ENCODE results near the gene GZMM. TPM values are rescaled to one million over a fixed set of nuclear protein-coding genes. Genes with fewer than 3 reads are reported as not detected.

The GZMM gene
- polyA plus RNA-seq, 1 of the 3 experiments (the other 2 are of a cell fraction) = not detected

DNA sequence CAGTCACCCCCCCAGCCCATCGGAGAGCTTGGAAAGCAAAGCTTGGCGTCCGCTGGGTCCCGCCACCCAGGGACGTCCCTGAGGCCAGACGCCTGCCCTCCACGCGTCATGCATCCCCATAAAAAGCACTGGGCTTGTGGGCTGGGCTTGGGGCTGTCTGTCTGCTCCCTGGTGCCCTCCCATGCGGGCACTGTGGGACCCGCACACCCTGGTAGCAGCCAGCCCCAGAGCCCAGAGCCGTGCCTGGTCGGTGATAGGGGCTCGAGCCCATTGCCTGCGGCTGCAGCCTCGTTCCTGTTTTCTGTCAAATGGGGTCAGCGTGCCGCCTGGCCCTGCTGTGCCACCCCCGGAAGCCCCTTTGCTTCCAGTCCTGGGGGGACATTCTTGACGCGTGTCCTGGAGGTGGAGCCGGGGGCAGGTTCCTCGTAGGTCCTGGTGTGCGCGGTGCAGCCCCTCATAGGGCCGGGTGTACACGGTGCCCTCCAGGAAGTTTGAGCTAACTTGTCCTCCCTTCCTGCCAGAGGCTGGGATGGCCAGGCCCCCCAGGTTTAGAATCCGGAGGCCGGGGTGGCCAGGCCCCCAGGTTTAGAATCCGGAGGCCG is 4.3 kb upstream of the GZMM start:
- H3K4me2 ChIP-seq = no peak overlapping the region
- H3K9me3 ChIP-seq = no peaks in the 10 kb centered on the region
- H3K36me3 ChIP-seq (replicated peaks in 1 of 2; ENCODE audit: control insufficient read depth in 1 of 2, insufficient read depth in 2 of 2, low read length in 1 of 2) = peaks cover 0 to 48% of the 10 kb centered on the region in 2 experiments
- no peak overlapping the region for H3K9ac ChIP-seq
- WGBS (ENCODE audit: low lambda C conversion rate) = 96% methylated on average over 26 of the region's 30 CpGs
- TF ChIP-seq SMC3 (IDR thresholded peaks at IDR 0.05; ENCODE audit: low read depth, low read length) = no peak
- no peak for TF ChIP-seq RAD21 (IDR thresholded peaks at IDR 0.05; ENCODE audit: low read length)
- TF ChIP-seq, protein P1, sequence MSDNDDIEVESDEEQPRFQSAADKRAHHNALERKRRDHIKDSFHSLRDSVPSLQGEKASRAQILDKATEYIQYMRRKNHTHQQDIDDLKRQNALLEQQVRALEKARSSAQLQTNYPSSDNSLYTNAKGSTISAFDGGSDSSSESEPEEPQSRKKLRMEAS (IDR thresholded peaks at IDR 0.05; ENCODE audit: low read depth) = no peak
- TF ChIP-seq, protein P2, sequence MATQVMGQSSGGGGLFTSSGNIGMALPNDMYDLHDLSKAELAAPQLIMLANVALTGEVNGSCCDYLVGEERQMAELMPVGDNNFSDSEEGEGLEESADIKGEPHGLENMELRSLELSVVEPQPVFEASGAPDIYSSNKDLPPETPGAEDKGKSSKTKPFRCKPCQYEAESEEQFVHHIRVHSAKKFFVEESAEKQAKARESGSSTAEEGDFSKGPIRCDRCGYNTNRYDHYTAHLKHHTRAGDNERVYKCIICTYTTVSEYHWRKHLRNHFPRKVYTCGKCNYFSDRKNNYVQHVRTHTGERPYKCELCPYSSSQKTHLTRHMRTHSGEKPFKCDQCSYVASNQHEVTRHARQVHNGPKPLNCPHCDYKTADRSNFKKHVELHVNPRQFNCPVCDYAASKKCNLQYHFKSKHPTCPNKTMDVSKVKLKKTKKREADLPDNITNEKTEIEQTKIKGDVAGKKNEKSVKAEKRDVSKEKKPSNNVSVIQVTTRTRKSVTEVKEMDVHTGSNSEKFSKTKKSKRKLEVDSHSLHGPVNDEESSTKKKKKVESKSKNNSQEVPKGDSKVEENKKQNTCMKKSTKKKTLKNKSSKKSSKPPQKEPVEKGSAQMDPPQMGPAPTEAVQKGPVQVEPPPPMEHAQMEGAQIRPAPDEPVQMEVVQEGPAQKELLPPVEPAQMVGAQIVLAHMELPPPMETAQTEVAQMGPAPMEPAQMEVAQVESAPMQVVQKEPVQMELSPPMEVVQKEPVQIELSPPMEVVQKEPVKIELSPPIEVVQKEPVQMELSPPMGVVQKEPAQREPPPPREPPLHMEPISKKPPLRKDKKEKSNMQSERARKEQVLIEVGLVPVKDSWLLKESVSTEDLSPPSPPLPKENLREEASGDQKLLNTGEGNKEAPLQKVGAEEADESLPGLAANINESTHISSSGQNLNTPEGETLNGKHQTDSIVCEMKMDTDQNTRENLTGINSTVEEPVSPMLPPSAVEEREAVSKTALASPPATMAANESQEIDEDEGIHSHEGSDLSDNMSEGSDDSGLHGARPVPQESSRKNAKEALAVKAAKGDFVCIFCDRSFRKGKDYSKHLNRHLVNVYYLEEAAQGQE (IDR thresholded peaks at IDR 0.05; ENCODE audit: low read depth, low read length) = no peak
- TF ChIP-seq RFX5 (IDR thresholded peaks at IDR 0.05; ENCODE audit: low read length) = no peak
- no peak for TF ChIP-seq MXI1 (IDR thresholded peaks at IDR 0.05; ENCODE audit: low read depth, low read length)
- TF ChIP-seq, protein P3, sequence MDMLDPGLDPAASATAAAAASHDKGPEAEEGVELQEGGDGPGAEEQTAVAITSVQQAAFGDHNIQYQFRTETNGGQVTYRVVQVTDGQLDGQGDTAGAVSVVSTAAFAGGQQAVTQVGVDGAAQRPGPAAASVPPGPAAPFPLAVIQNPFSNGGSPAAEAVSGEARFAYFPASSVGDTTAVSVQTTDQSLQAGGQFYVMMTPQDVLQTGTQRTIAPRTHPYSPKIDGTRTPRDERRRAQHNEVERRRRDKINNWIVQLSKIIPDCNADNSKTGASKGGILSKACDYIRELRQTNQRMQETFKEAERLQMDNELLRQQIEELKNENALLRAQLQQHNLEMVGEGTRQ (IDR thresholded peaks at IDR 0.05; ENCODE audit: borderline replicate concordance, low read depth, low read length) = no peak
- no peak for TF ChIP-seq POLR2AphosphoS5 (IDR thresholded peaks at IDR 0.05; ENCODE audit: low read depth, low read length)
- ChIA-PET POLR2A (no interaction called here), CTCF (interaction anchor here (1.5 kb wide), 1 partner anchor 29 kb away, joined by 3 read pairs; no protein-coding TSS in a partner anchor)
- H2AFZ ChIP-seq (ENCODE audit: low read depth) = no peak overlapping the region
- peaks cover 0 to 5% of the 10 kb centered on the region in 2 experiments; a peak in 1 of 4 replicates for H3K4me1 ChIP-seq (ENCODE audit: control insufficient read depth in 1 of 2, insufficient read depth in 2 of 2, low read depth in 1 of 2, low read length in 1 of 2)
- H3K9me2 ChIP-seq = no peaks in the 10 kb centered on the region
- DNase-seq = no peak
- no peak overlapping the region for H3K27ac ChIP-seq (ENCODE audit: low read depth in 2 of 2, low read length in 1 of 2)
- no peak overlapping the region for H3K4me3 ChIP-seq (ENCODE audit: low read depth in 2 of 2, low read length in 1 of 2)
- peaks cover 24% of the 10 kb centered on the region for H3K79me2 ChIP-seq (ENCODE audit: insufficient read depth)
- H3K27me3 ChIP-seq (ENCODE audit: insufficient read depth) = no peaks in the 10 kb centered on the region
- peaks cover 17% of the 10 kb centered on the region for H4K20me1 ChIP-seq (ENCODE audit: insufficient read depth)
- no peaks in the 10 kb centered on the region for H3F3A ChIP-seq (replicated peaks; ENCODE audit: insufficient read depth)

DNA sequence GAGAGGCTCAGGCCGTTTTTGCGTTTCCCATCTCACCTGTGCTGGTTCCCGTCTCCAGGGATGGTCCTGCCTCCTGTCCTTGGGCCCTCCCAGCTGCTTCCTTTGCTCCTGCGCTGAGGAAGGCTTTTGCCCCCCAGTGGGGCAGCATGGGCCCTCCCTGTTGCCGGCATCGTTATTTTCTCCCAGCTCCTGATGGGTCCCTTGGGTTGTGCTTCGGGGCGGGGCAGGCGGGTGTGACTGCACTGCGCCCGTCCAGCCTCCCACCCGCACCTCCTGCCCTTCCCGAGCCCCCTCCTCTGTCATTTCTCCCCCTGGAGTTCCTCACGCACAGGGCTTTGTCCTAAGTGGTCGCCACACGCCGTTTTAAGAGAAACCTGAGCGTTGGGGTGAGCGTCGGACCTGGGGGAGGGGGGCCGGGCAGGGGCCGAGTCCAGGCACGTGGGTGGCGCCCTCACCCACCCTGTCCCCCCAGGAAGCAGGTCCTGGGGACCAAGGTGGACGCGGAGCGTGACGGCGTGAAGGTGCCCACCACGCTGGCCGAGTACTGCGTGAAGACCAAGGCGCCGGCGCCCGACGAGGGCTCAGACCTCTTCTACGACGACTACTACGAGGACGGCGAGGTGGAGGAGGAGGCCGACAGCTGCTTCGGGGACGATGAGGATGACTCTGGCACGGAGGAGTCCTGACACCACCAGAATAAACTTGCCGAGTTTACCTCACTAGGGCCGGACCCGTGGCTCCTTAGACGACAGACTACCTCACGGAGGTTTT is 2.8 kb upstream of the GZMM start:
- H3K4me1 ChIP-seq (ENCODE audit: control insufficient read depth in 1 of 2, insufficient read depth in 2 of 2, low read depth in 1 of 2, low read length in 1 of 2) = no peaks in the 10 kb centered on the region; a peak in 1 of 4 replicates
- no peak overlapping the region for H2AFZ ChIP-seq (ENCODE audit: low read depth)
- 0 out of 2 replicates have a peak, but pooled peaks cover 3% of the 10 kb centered on the region for H4K20me1 ChIP-seq (ENCODE audit: insufficient read depth)
- no peak overlapping the region for H3K4me3 ChIP-seq (ENCODE audit: low read depth in 2 of 2, low read length in 1 of 2)
- ChIA-PET POLR2A (no interaction called here), CTCF (interaction anchor here (1.9 kb wide), 1 partner anchor 28 kb away, joined by 4 read pairs; no protein-coding TSS in a partner anchor)
- H3K4me2 ChIP-seq = no peak overlapping the region
- no peaks in the 10 kb centered on the region for H3F3A ChIP-seq (replicated peaks; ENCODE audit: insufficient read depth)
- H3K9ac ChIP-seq = no peak overlapping the region
- H3K9me2 ChIP-seq = no peaks in the 10 kb centered on the region
- DNase-seq = no peak
- no peaks in the 10 kb centered on the region for H3K9me3 ChIP-seq
- H3K27ac ChIP-seq (ENCODE audit: low read depth in 2 of 2, low read length in 1 of 2) = no peak overlapping the region
- H3K27me3 ChIP-seq (ENCODE audit: insufficient read depth) = no peaks in the 10 kb centered on the region
- 94% methylated on average over 51 of the region's 51 CpGs for WGBS (ENCODE audit: low lambda C conversion rate)
- H3K36me3 ChIP-seq (replicated peaks in 1 of 2; ENCODE audit: control insufficient read depth in 1 of 2, insufficient read depth in 2 of 2, low read length in 1 of 2) = peaks cover 0 to 40% of the 10 kb centered on the region in 2 experiments
- no peak for TF ChIP-seq TAF1 (IDR thresholded peaks at IDR 0.05; ENCODE audit: borderline replicate concordance, low read depth, low read length)
- TF ChIP-seq, protein P3 (IDR thresholded peaks at IDR 0.05; ENCODE audit: borderline replicate concordance, low read depth, low read length) = no peak
- TF ChIP-seq, protein P4, sequence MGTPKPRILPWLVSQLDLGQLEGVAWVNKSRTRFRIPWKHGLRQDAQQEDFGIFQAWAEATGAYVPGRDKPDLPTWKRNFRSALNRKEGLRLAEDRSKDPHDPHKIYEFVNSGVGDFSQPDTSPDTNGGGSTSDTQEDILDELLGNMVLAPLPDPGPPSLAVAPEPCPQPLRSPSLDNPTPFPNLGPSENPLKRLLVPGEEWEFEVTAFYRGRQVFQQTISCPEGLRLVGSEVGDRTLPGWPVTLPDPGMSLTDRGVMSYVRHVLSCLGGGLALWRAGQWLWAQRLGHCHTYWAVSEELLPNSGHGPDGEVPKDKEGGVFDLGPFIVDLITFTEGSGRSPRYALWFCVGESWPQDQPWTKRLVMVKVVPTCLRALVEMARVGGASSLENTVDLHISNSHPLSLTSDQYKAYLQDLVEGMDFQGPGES (IDR thresholded peaks at IDR 0.05; ENCODE audit: low read depth, low read length) = no peak
- TF ChIP-seq JUND (IDR thresholded peaks at IDR 0.05) = no peak
- no peak for TF ChIP-seq ELF1 (IDR thresholded peaks at IDR 0.05)
- no peak for TF ChIP-seq EZH2phosphoT487 (IDR thresholded peaks at IDR 0.05; ENCODE audit: borderline replicate concordance, low read depth)
- TF ChIP-seq CHD2 (IDR thresholded peaks at IDR 0.05; ENCODE audit: low read length, partially characterized antibody) = no peak
- TF ChIP-seq RFX5 (IDR thresholded peaks at IDR 0.05; ENCODE audit: low read length) = no peak
- no peak for TF ChIP-seq MEF2A (IDR thresholded peaks at IDR 0.05; ENCODE audit: borderline replicate concordance, low read depth)
- TF ChIP-seq FOXJ3 (CRISPR knock-in tag; IDR thresholded peaks at IDR 0.05) = no peak
- TF ChIP-seq TEAD4 (IDR thresholded peaks at IDR 0.05; ENCODE audit: borderline replicate concordance, insufficient read depth) = no peak
- no peak for TF ChIP-seq RAD21 (IDR thresholded peaks at IDR 0.05; ENCODE audit: low read length)
- peaks cover 12% of the 10 kb centered on the region for H3K79me2 ChIP-seq (ENCODE audit: insufficient read depth)
